Testis (tissue), 2 donors: ENCODE measurements around the gene EIF3F.

Experiments used
- POLR2A ChIP-seq: fragments of 450-650 bp; IDR thresholded peaks from one replicate; pipeline ENCODE4 v1.6.1; 2017; ENCODE audit warnings: antibody characterized with exemption, mild to moderate bottlenecking, moderate library complexity
- TF ChIP-seq, protein P1 (sequence below), 3 experiments: fragments of 450-650 bp in 2 of 3; fragments of 200-600 bp in 1 of 3; sonication (generic) in 1 of 3; IDR thresholded peaks; one replicate each; pipeline ENCODE4 v1.5.1; 2016 to 2019; ENCODE audit warnings: antibody characterized with exemption in 3 of 3, mild to moderate bottlenecking in 2 of 3, moderate library complexity in 1 of 3

- TF ChIP-seq, protein P1, sequence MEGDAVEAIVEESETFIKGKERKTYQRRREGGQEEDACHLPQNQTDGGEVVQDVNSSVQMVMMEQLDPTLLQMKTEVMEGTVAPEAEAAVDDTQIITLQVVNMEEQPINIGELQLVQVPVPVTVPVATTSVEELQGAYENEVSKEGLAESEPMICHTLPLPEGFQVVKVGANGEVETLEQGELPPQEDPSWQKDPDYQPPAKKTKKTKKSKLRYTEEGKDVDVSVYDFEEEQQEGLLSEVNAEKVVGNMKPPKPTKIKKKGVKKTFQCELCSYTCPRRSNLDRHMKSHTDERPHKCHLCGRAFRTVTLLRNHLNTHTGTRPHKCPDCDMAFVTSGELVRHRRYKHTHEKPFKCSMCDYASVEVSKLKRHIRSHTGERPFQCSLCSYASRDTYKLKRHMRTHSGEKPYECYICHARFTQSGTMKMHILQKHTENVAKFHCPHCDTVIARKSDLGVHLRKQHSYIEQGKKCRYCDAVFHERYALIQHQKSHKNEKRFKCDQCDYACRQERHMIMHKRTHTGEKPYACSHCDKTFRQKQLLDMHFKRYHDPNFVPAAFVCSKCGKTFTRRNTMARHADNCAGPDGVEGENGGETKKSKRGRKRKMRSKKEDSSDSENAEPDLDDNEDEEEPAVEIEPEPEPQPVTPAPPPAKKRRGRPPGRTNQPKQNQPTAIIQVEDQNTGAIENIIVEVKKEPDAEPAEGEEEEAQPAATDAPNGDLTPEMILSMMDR (IDR thresholded peaks at IDR 0.05): no peak
- no peak for TF ChIP-seq POLR2A
These were observed 47.0 kb downstream of the EIF3F start for GRCh38 chr11:8034106-8034585.
